Left lung (tissue), 10 donors: ENCODE results near the gene TNPO2. TPM values are rescaled to one million over a fixed set of nuclear protein-coding genes. Genes with fewer than 3 reads are reported as not detected.
A peak's percentile ranks its signal among the peaks of the same experiment; 100 is the strongest.

Source experiments
- ATAC-seq: fragments of 200-7000 bp; cut with Tn5 transposase; one replicate; pipeline ENCODE4 v1.9.1; 2020; ENCODE audit warnings: moderate library complexity
- DNase-seq, 4 donors: peaks; one replicate each; pipeline ENCODE4 v3.0.0-alpha.2; 2013 to 2020
- H3K27ac ChIP-seq, 2 donors: fragments of 200-600 bp; sonication (generic) in 1 of 2; one replicate each; pipeline versions ENCODE4 v1.5.0 to v1.8.0; 2020 to 2021
- H3K27me3 ChIP-seq, 2 donors: fragments of 200-600 bp; sonication (generic) in 1 of 2; one replicate each; pipeline versions ENCODE4 v1.5.0 to v1.8.0; 2020 to 2021
- H3K36me3 ChIP-seq, 2 donors: fragments of 200-600 bp; sonication (generic) in 1 of 2; one replicate each; pipeline versions ENCODE4 v1.5.0 to v1.8.0; 2020 to 2021
- H3K4me1 ChIP-seq, 2 donors: fragments of 200-600 bp; one replicate each; pipeline ENCODE4 v1.8.0; 2021
- H3K4me3 ChIP-seq, 2 donors: fragments of 200-600 bp; sonication (generic) in 1 of 2; one replicate each; pipeline versions ENCODE4 v1.5.0 to v1.8.0; 2020 to 2021; ENCODE audit warnings: mild to moderate bottlenecking in 1 of 2
- H3K9me3 ChIP-seq, 2 donors: fragments of 200-600 bp; sonication (generic) in 1 of 2; one replicate each; pipeline versions ENCODE4 v1.5.0 to v1.8.0; 2020 to 2021
- CTCF ChIP-seq, 2 donors: fragments of 200-600 bp; sonication (generic) in 1 of 2; IDR thresholded peaks; one replicate each; pipeline versions ENCODE4 v1.5.0 to v1.8.0; 2021; ENCODE audit warnings: antibody characterized with exemption in 2 of 2
- intact Hi-C, 2 donors: fragments of 100-400 bp; cut with DNase I; formaldehyde crosslinking; loops; one replicate each; pipeline versions ENCODE4 v1.11.2 to v1.14.2; 2022
- polyA plus RNA-seq, 6 donors: library from polyadenylated mRNA; unstranded; fragments of 120-200 nt; gene quantifications; one replicate each; pipeline ENCODE4 v1.2.1, GENCODE V29; 2013; ENCODE audit not compliant: insufficient read length in 6 of 6
- total RNA-seq, 2 donors: library from RNA; stranded (reverse); fragmentation: NEBNext Ultra II Directional; extraction: Animal tissue kit (Norgen Biotek cat#: 25700); gene quantifications; one replicate each; pipeline ENCODE4 v1.2.1, GENCODE V29; 2021
- donor health status: DM: no; HTN: yes; CAD: no.
- donor health status: DM: no; HTN: no; CAD: no.

The TNPO2 gene
- total and polyA plus RNA-seq, 8 donors, result 54.8 to 92.6 (median 77.6) TPM

- no peak for DNase-seq
- ATAC-seq, result no peak
- H3K9me3 ChIP-seq, result no peaks in the 10 kb centered on the region
- H3K4me1 ChIP-seq, result peaks cover 22 to 61% of the 10 kb centered on the region in 2 donors
- no peak overlapping the region for H3K27ac ChIP-seq
- no peaks in the 10 kb centered on the region for H3K27me3 ChIP-seq
- intact Hi-C loops, result no loop called here
- H3K4me3 ChIP-seq, result peak overlapping the region in 1 of 2 donors; percentile 82
- no peak for TF ChIP-seq CTCF (IDR thresholded peaks at IDR 0.05)
- peaks cover 0 to 33% of the 10 kb centered on the region in 2 donors for H3K36me3 ChIP-seq
Observed at GRCh38 chr19:12667731-12668302, 55.9 kb downstream of the TNPO2 start.

- intact Hi-C loops, result no loop called here
- DNase-seq, result peak; percentile 71 to 93 (median 78)
- peaks cover 22 to 54% of the 10 kb centered on the region in 2 donors for H3K4me1 ChIP-seq
Observed at GRCh38 chr19:12666265-12667048, 57.3 kb downstream of the TNPO2 start, which contains the start of the genes MAN2B1 and WDR83. Gene MAN2B1 (minus strand): TSS chr19:12666742. CDS start chr19:12666701, 41 bp downstream. Gene WDR83 (plus strand): TSS chr19:12666807. CDS start chr19:12669791, 2,984 bp downstream.

GRCh38 chr19:12665671-12666264, 58.0 kb downstream of the TNPO2 start:
- no peaks in the 10 kb centered on the region for H3K27me3 ChIP-seq
- H3K9me3 ChIP-seq, result no peaks in the 10 kb centered on the region
- H3K36me3 ChIP-seq, result peaks cover 0 to 43% of the 10 kb centered on the region in 2 donors
- intact Hi-C loops, result no loop called here
- peaks cover 22 to 50% of the 10 kb centered on the region in 2 donors for H3K4me1 ChIP-seq
- TF ChIP-seq CTCF (IDR thresholded peaks at IDR 0.05), result no peak
- H3K4me3 ChIP-seq, result peak overlapping the region; percentile 82 to 87
- no peak for DNase-seq
- H3K27ac ChIP-seq, result peak overlapping the region in 1 of 2 donors; percentile 76
- peak; percentile 7 for ATAC-seq

More at GRCh38 chr19:12666265-12667048, 57.3 kb downstream of the TNPO2 start, which contains the start of the genes MAN2B1 and WDR83:
- peak within 1 kb of the TSS in 1 of 2 donors; percentile 76 for H3K27ac ChIP-seq
- peaks cover 0 to 36% of the 10 kb centered on the region in 2 donors for H3K36me3 ChIP-seq
- peak; percentile 88 for ATAC-seq
- TF ChIP-seq CTCF (IDR thresholded peaks at IDR 0.05), result no peak
- H3K9me3 ChIP-seq, result no peaks in the 10 kb centered on the region
- H3K4me3 ChIP-seq, result peak within 1 kb of the TSS; percentile 82 to 87
- H3K27me3 ChIP-seq, result no peaks in the 10 kb centered on the region

GRCh38 chr19:12665281-12665573, 58.5 kb downstream of the TNPO2 start:
- H3K9me3 ChIP-seq, result no peaks in the 10 kb centered on the region
- intact Hi-C loops, result no loop called here
- no peak for TF ChIP-seq CTCF (IDR thresholded peaks at IDR 0.05)
- peak overlapping the region in 1 of 2 donors; percentile 82 for H3K4me3 ChIP-seq
- DNase-seq (peak in 2 of 4 donors; percentile 85 to 88), ATAC-seq (peak; percentile 11)
- no peaks in the 10 kb centered on the region for H3K27me3 ChIP-seq
- H3K36me3 ChIP-seq, result peaks cover 0 to 49% of the 10 kb centered on the region in 2 donors
- peaks cover 18 to 45% of the 10 kb centered on the region in 2 donors for H3K4me1 ChIP-seq
- H3K27ac ChIP-seq, result peak overlapping the region in 1 of 2 donors; percentile 76
